Endothelial cell of umbilical vein (primary cell): ENCODE data around the gene ZNF777.

Experiments used
- EZH2 ChIP-seq: IDR thresholded peaks from 2 replicates; pipeline ENCODE4 v1.6.1; 2012; ENCODE audit warnings: borderline replicate concordance, low read depth, mild to moderate bottlenecking, moderate library complexity, low read length, inconsistent platforms; ENCODE audit not compliant: severe bottlenecking
- FOS ChIP-seq: IDR thresholded peaks from 2 replicates; pipeline ENCODE4 v1.6.1; 2011; ENCODE audit warnings: mild to moderate bottlenecking, low read length, moderate library complexity, borderline replicate concordance; ENCODE audit not compliant: insufficient read depth
- GATA2 ChIP-seq: IDR thresholded peaks from 2 replicates; pipeline ENCODE4 v1.7.0; 2011; ENCODE audit warnings: low read depth, mild to moderate bottlenecking, moderate library complexity, mixed read lengths, low read length; ENCODE audit not compliant: insufficient read length, insufficient read depth
- JUN ChIP-seq: IDR thresholded peaks from 2 replicates; pipeline ENCODE4 v1.6.1; 2011; ENCODE audit warnings: borderline replicate concordance, low read depth; ENCODE audit not compliant: insufficient read length, insufficient read depth
- MYC ChIP-seq: IDR thresholded peaks from one replicate; pipeline ENCODE4 v1.6.1; 2011; ENCODE audit warnings: mild to moderate bottlenecking, low read depth, low read length
- POLR2A ChIP-seq: IDR thresholded peaks from 2 replicates; pipeline ENCODE4 v1.6.1; 2012; ENCODE audit warnings: low read depth, mild to moderate bottlenecking, control low read depth, low read length
- POLR2AphosphoS5 ChIP-seq: IDR thresholded peaks from 2 replicates; pipeline ENCODE4 v1.6.1; 2012; ENCODE audit warnings: low read depth, mild to moderate bottlenecking, control low read depth, low read length, moderate library complexity; ENCODE audit not compliant: insufficient read depth
- TF ChIP-seq, protein P1 (sequence below), 2 donors: IDR thresholded peaks; 1 replicate in 1 of 2; 2 replicates in 1 of 2; pipeline ENCODE4 v1.5.1; 2011; ENCODE audit warnings: low read length in 2 of 2, mild to moderate bottlenecking in 2 of 2, moderate library complexity in 2 of 2, control low read depth in 1 of 2, inconsistent platforms in 1 of 2, low read depth in 1 of 2; ENCODE audit not compliant: insufficient read depth in 1 of 2; ENCODE audit errors: extremely low read depth in 1 of 2
- TF ChIP-seq, protein P2 (sequence below): IDR thresholded peaks from 2 replicates; pipeline ENCODE4 v1.6.1; 2011; ENCODE audit not compliant: insufficient read depth, insufficient read length

DNA sequence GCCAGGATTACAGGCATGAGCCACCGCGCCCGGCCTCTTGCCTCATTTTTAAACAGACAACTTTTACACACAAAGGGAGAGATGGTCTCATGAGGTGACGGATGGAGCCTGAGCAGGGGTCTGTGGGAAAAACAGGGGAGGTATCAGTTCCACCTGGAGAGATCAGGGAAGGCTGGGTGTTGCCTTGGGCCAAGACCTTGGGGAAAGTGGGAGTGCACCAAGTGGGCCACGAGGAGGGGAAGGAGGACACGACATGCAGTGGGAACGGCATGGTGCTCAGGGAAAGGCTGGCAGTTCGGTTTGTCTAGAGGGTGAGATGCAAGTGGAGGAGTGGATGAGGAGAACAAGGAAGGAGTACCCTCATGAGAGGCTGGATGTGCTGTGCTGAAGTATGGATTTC is 8.9 kb upstream of the ZNF777 start:
- no peak for TF ChIP-seq EZH2
- TF ChIP-seq, protein P1, sequence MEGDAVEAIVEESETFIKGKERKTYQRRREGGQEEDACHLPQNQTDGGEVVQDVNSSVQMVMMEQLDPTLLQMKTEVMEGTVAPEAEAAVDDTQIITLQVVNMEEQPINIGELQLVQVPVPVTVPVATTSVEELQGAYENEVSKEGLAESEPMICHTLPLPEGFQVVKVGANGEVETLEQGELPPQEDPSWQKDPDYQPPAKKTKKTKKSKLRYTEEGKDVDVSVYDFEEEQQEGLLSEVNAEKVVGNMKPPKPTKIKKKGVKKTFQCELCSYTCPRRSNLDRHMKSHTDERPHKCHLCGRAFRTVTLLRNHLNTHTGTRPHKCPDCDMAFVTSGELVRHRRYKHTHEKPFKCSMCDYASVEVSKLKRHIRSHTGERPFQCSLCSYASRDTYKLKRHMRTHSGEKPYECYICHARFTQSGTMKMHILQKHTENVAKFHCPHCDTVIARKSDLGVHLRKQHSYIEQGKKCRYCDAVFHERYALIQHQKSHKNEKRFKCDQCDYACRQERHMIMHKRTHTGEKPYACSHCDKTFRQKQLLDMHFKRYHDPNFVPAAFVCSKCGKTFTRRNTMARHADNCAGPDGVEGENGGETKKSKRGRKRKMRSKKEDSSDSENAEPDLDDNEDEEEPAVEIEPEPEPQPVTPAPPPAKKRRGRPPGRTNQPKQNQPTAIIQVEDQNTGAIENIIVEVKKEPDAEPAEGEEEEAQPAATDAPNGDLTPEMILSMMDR (IDR thresholded peaks at IDR 0.05; ENCODE audit: extremely low read depth in 1 of 2, insufficient read depth in 1 of 2, low read depth in 1 of 2, low read length in 2 of 2): no peak
- no peak for TF ChIP-seq POLR2A
- no peak for TF ChIP-seq GATA2
- no peak for TF ChIP-seq FOS
- TF ChIP-seq JUN: no peak
- no peak for TF ChIP-seq POLR2AphosphoS5
- TF ChIP-seq, protein P2, sequence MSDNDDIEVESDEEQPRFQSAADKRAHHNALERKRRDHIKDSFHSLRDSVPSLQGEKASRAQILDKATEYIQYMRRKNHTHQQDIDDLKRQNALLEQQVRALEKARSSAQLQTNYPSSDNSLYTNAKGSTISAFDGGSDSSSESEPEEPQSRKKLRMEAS: no peak
- TF ChIP-seq MYC: no peak
